Measurements from ENCODE around the gene NOTCH1. TPM values are rescaled to one million over a fixed set of nuclear protein-coding genes. Genes with fewer than 3 reads are reported as not detected.

Gene NOTCH1
- total RNA-seq, 3 donors from 2014 or later, result 59.0 to 101 (median 72.6) TPM

DNA sequence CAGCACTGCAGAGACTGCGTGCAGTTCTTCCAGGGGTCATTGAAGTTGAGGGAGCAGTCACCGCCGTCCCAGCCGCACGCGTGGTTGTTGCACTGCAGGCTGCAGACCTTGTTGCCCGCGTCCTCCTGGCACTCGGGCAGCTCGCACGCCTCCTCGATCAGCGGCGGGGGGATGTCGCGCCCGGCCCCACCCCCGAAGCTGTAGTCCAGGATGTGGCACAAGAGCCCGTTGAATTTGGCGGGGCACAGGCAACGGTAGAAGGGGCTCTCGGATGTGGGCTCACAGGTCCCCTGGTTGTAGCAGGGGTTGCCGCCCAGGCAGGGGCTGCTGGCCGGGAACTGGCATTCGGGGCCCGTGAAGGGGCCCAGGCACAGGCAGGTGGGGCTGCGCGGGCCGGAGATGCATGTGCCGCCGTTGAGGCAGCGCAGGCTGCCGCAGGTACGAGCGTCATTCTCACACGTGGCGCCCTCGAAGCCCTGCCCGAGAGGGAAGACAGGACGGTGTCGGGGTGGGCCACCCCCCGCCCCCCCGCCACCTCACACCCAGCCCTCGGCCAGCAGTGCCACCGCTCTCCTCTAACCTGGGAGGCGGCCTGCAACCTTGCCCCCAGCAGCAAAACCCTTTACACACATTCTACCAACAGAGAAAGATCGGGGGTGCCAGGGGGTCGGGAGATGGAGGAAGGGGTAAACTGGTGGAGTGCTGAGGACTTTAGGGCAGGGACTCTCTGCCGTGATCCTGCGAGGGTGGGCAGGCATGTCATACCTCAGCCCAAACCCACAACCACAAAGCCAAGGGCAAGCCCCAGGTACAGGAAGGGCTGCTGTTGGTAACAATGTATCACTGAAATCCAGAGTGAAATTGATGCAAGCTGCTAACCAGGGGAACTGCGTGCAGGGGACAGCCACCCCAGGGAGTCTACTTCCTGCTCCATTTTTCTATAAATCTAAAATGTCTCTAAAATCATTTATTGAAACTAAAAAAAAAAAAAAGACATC, 40.1 kb downstream of the NOTCH1 start:
- TF ChIP-seq, protein P1, sequence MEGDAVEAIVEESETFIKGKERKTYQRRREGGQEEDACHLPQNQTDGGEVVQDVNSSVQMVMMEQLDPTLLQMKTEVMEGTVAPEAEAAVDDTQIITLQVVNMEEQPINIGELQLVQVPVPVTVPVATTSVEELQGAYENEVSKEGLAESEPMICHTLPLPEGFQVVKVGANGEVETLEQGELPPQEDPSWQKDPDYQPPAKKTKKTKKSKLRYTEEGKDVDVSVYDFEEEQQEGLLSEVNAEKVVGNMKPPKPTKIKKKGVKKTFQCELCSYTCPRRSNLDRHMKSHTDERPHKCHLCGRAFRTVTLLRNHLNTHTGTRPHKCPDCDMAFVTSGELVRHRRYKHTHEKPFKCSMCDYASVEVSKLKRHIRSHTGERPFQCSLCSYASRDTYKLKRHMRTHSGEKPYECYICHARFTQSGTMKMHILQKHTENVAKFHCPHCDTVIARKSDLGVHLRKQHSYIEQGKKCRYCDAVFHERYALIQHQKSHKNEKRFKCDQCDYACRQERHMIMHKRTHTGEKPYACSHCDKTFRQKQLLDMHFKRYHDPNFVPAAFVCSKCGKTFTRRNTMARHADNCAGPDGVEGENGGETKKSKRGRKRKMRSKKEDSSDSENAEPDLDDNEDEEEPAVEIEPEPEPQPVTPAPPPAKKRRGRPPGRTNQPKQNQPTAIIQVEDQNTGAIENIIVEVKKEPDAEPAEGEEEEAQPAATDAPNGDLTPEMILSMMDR (IDR thresholded peaks at IDR 0.05), result no peak
- DNase-seq, result no peak
- no peak for ATAC-seq
- Histone ChIP-seq H3K9me3 (no peaks in the 10 kb centered on the region), H3K4me1 (ENCODE audit: low read depth) (no peaks in the 10 kb centered on the region), H3K36me3 (ENCODE audit: low read depth) (peaks cover 29% of the 10 kb centered on the region), H3K4me3 (no peak overlapping the region)
- intact Hi-C loops (cut with DNase I, micrococcal nuclease), result no loop called here

DNA sequence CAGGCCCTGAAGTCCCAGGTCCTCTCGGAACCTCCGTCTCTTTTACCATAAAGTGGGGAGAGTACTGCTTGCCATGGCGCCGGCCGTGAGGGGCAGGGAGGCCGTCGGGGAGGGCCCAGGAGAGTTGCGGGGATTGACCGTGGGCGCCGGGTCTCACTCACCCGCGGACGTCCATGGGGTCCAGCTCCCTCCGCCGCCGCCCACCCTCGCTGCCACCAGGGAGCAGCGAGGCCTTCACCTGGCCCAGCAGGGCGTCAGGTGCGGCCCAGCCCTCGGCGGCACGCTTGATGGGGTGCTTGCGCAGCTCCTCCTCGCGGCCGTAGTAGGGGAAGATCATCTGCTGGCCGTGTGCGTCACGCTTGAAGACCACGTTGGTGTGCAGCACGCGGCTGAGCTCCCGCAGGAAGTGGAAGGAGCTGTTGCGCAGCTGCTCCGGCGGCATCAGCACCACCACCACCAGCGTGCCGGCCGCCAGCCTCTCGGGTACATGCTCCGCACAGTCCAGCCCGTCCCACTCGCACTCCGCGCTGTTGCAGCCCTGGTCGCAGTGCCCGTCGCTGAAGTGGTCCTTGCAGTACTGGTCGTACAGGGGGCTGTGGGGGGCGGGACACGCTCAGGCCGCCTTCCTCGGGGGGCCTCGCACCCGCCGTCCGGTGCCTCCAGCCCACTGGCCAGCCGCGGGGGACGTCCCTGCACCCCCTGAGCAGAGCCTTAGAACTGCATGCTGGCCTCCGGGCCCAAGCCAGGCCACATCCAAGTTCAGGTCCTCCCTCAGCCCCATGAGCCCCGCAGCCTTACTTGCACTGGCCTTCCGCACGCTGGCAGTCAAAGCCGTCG, 41.1 kb downstream of the NOTCH1 start:
- intact Hi-C loops (cut with DNase I, micrococcal nuclease), result no loop called here
- Histone ChIP-seq H3K36me3 (ENCODE audit: low read depth) (peaks cover 31% of the 10 kb centered on the region), H3K9me3 (no peaks in the 10 kb centered on the region), H3K4me1 (ENCODE audit: low read depth) (no peaks in the 10 kb centered on the region), H3K4me3 (no peak overlapping the region)
- DNase-seq (no peak), ATAC-seq (no peak)
- TF ChIP-seq, protein P1 (IDR thresholded peaks at IDR 0.05), result no peak

DNA sequence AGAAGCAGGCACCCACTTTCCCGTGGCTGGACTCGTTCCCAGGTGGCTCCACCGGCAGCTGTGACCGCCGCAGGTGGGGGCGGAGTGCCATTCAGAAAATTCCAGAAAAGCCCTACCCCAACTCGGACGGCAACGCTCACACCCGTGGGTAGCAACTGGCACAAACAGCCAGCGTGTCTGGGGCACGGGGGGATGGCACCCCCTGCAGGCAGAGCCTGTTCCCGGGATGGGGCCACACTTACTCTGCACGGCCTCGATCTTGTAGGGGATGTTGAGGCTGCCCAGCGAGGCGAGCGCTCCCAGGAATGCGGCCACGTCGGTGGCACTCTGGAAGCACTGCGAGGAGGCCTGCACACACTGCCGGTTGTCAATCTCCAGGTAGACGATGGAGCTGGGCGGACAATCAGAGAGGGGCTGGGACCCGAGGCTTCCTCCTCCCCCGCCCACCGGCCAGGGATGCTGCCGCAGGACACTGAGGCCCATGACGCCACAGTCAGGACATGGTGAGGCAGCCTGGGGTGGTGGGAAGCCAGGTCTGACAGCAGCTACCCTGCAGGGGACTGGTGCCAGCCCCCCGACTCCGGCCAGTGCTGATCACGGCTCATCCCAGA, 42.8 kb downstream of the NOTCH1 start:
- Histone ChIP-seq H3K9me3 (no peaks in the 10 kb centered on the region), H3K4me3 (no peak overlapping the region), H3K36me3 (ENCODE audit: low read depth) (peaks cover 33% of the 10 kb centered on the region), H3K4me1 (ENCODE audit: low read depth) (no peaks in the 10 kb centered on the region)
- intact Hi-C loops (cut with DNase I, micrococcal nuclease), result no loop called here
- TF ChIP-seq, protein P1 (IDR thresholded peaks at IDR 0.05), result no peak
- DNase-seq, result no peak
- no peak for ATAC-seq

DNA sequence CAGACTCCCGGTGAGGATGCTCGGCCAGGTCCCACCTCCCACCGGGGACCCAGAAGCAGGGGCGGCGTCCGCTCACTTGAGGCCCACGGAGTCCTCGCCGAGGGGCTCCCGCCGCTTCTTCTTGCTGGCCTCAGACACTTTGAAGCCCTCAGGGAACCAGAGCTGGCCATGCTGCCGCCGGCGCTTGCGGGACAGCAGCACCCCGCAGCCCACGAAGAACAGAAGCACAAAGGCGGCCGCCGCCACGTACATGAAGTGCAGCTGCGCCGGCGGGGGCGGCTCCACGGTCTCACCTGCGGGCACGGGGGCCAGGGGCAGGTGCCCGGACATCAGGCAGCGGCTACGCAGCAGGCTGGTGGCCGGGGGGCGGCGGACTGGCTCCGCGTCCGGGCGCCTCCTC, 43.7 kb downstream of the NOTCH1 start:
- TF ChIP-seq, protein P1 (IDR thresholded peaks at IDR 0.05), result no peak
- H3K4me3 ChIP-seq, result no peak overlapping the region
- peaks cover 33% of the 10 kb centered on the region for H3K36me3 ChIP-seq (ENCODE audit: low read depth)
- intact Hi-C loops (cut with DNase I, micrococcal nuclease), result no loop called here
- no peak for DNase-seq
- H3K4me1 ChIP-seq (ENCODE audit: low read depth), result no peaks in the 10 kb centered on the region
- ATAC-seq, result no peak
- H3K9me3 ChIP-seq, result no peaks in the 10 kb centered on the region

- intact Hi-C loops (cut with DNase I, micrococcal nuclease), result no loop called here
- no peak for ATAC-seq
- peaks cover 30% of the 10 kb centered on the region for H3K36me3 ChIP-seq (ENCODE audit: low read depth)
- DNase-seq, result no peak
- H3K9me3 ChIP-seq, result no peaks in the 10 kb centered on the region
- TF ChIP-seq, protein P1 (IDR thresholded peaks at IDR 0.05), result no peak
- no peak overlapping the region for H3K4me3 ChIP-seq
- H3K4me1 ChIP-seq (ENCODE audit: low read depth), result no peaks in the 10 kb centered on the region
These were observed 44.2 kb downstream of the NOTCH1 start for GRCh38 chr9:136501686-136502085.

Measured in mucosa of descending colon (tissue), 3 donors.